Measurements from ENCODE around the gene TDRD9.
"Not testable (repeated sequence)": the region's sequence is repeated elsewhere in the genome, so short reads cannot be mapped to it uniquely, and the experiment has no call there.

The TDRD9 gene

DNA sequence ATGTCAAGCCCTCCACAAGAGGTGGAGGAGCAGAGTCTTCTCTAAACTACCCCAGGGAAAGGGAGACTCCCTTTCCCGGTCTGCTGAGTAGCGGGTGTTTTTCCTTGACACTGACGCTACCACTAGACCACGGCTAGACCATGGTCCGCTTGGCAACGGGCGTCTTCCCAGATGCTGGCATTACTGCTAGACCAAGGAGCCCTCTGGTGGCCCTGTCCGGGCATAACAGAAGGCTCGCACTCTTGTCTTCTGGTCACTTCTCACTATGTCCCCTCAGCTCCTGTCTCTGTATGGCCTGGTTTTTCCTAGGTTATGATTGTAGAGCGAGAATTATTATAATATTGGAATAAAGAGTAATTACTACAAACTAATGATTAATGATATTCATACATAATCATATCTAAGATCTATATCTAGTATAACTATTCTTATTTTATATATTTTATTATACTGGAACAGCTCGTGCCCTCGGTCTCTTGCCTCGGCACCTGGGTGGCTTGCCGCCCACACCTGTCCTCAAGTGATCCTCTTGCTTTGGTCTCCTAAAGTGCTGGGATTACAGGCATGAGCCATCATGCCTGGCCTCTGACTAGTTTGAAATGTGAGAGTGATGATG is 52.5 kb downstream of the TDRD9 start:
- FAIRE-seq; DNase-seq (ENCODE audit: insufficient read length, low spot score): not testable (repeated sequence)

DNA sequence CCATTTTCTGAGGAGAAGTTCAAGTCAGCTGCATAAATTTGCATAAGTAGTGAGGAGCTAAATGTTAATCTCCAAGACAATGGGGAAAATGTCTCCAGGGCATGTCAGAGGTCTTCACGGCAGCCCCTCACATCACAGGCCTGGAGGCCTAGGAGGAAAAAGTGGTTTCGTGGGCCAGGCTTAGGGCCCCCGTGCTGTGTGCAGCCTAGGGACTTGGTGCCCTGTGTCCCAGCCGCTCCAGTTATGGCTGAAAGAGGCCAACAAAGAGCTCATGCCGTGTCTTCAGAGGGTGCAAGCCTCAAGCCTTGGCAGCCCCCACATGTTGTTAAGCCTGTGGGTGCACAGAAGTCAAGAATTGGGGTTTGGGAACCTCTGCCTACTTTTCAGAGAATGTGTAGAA is 55.9 kb downstream of the TDRD9 start:
- FAIRE-seq, result no peak
- no peak for DNase-seq (ENCODE audit: insufficient read length, low spot score)

DNA sequence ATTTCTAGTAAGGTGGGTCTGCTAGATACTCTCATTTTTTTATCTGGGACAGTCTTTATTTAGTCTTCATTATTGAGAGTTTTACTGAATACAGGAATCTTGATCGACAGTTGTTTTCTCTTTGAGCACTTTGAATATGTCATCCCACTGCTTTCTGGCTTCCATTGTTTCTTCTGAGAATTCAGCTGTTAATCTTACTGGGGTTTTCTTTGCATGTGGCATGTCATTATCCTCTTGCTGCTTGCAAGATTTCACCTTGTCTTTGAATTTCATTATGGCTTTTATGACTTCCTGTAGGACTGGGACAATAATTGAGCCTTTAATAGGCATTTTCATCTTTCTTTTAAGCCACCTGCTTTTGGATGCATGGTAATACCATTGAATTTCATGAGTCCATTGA is 60.8 kb downstream of the TDRD9 start:
- no peak for FAIRE-seq
- DNase-seq (ENCODE audit: insufficient read length, low spot score), result no peak

DNA sequence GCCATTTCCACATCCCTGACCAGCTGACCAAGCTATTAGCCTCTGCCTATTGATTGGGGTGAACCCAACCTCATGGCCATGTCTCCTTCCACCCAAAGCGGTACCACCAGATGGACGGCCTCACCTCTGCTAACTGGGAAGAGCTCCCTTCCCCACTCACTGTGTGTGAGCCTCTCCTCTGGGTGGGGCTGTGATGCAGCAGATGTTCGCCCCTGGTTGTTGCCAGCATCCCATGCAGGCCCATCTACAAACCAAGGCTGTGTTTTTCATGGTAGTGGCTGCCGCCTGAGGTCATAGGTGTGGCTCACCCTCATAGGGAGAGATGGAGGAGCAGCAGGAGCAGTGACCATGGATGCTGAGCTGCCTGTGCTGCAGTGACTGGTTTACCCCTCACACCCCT is 61.7 kb downstream of the TDRD9 start:
- no peak for FAIRE-seq
- no peak for DNase-seq (ENCODE audit: insufficient read length, low spot score)

DNA sequence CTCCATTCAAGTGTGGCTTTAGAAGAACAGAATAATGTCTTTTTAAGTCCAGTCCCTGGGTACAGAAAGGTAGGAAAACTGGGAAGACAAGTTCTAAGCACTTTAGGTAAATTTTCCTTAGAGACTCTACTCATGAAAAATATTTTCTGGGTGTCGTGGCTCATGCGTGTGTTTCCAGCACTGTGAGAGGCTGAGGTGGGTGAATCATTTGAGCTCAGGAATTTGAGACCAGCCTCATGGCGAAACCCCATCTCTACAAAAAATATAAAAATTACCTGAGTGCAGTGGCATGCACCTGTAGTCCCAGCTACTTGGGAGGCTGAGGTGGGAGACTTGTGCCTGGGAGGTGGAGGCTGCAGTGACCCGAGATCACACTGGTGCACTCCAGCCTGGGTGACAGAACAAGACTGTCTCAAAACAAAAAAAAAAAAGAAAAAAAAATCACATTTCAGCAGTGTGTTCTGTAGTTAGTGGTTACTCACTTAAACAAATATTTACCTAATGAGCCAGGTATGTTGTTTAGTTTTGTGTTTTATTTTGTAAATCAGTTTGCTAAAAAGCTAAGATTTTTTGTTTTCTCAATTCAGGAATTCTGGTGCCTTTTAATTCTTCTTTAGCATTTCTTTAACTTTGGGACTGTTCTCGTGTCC is 66.4 kb downstream of the TDRD9 start:
- DNase-seq (ENCODE audit: insufficient read length, low spot score) (no peak), FAIRE-seq (no peak)

DNA sequence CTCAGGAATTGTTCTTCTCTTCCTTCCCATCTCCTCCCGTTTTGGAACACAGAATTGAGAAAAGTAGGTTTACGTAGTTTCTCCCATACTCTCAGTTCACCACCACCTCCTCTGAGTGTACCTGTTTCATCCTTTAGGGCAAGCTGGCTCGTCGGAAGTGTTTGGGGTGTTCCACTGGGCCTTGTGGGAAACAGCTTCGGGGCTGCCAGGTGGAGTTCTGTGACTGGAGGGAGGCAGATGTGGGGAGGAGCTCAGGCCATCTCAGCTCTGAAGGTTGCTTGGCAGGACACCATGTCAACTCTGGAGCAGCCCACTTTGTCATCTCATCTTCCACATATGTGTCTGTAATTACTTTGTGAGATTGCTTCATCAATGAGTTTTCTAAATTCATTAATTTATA is 67.6 kb downstream of the TDRD9 start:
- DNase-seq (ENCODE audit: insufficient read length, low spot score) (no peak), FAIRE-seq (no peak)

DNA sequence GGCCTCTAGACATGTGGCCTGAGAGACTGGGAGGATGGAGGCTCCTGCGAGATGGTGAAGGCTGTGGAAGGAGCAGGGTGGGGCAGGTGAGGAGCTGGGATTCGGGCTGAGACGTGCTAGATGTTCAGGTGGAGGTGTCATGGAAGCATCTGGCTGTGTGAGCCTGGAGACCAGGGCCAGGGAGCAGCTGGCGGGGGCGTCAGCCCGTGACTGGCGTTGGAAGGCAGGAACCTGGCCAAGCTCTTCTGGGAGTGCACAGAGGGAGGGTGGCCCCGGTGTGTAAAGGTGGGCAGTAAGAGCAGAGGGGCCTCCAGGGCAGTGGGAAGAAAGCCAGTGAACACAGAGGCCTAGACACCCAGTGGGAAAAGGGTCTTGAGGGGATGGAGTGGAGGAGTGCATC is 69.1 kb downstream of the TDRD9 start:
- no peak for DNase-seq (ENCODE audit: insufficient read length, low spot score)
- FAIRE-seq, result no peak

DNA sequence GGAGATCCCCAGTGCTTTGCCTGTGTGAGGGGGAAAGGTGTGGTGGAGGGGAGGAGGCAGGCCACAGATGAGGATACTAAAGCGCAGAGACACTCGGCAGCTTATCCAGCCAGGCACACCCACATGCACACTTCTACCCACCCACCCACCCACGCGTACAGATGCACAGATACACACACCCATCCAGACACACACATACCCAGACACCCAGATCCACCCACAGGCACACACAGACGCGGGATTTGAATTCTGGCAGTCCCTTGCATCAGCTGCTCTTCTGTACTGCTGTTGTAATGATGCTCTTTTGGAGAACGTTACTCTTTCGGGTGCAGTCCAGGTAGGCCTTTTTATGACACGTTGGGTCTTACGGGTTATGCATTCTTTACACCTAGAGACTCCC is 69.8 kb downstream of the TDRD9 start:
- FAIRE-seq (no peak), DNase-seq (ENCODE audit: insufficient read length, low spot score) (no peak)

DNA sequence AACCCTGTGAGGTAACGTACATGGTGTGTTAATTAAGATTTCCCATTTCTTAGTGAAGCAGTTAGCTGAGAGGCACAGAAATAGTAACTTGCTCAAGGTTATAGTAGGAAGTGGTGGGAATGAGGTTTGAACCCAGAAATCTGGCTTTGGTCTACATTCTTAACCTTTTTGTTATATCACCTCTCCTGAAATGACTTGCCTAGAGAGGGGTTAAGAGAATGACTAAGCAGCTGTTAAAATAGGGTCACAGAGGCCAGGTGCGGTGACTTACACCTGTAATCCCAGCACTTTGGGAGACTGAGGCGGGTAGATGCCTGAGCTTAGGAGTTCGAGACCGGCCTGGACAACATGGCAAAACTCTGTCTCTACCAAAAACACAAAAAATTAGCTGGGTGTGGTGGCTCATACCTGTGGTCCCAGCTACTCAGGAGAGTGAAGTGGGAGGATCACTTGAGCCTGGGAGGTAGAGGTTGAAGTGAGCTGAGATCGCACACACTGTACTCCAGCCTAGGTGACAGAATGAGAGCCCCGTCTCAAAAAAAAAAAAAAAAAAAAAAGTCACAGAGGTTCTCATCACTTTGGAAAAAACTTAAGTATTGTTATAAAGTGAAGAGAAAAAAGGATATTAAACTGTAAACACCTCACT is 71.7 kb downstream of the TDRD9 start:
- DNase-seq (ENCODE audit: insufficient read length, low spot score) (no peak), FAIRE-seq (no peak)

DNA sequence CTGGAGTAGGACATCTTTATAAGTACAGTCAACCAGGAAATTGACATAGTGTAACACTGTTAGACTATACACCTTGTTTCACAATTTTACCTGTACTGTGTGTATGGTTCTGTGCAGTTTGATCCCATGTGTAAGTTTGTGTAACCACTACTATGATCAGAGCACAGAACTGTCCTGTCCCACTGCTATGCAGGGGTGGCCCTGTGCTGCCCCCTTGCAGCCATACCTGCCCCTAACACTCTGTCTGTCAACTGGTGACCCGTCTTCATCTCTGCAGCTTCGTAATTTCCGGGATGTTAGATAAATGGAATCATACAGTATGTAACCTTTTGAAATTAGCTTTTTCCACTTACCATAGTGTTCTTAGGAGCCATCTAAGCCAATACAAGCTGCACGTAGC is 72.7 kb downstream of the TDRD9 start:
- DNase-seq (ENCODE audit: insufficient read length, low spot score) (no peak), FAIRE-seq (no peak)

DNA sequence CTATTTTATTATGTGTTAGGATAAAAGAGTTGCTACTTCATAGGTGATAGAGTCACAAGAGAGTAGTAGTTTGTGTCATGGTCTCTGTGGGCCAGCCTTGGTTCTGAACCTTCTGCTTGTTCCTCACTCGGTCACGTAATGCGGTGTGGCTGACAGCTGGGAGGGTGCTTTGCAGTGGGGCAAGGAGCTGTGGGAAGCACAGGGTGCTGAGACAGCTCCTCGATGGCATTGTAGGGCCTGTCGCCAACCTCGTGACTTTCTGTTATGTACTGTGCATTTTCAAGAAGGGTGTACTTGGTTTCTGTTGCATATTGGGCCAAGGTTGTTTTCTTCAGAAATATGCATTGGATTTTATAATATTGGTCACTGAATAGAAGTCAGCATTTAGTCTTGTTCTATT is 75.4 kb downstream of the TDRD9 start:
- FAIRE-seq (no peak), DNase-seq (ENCODE audit: insufficient read length, low spot score) (no peak)

DNA sequence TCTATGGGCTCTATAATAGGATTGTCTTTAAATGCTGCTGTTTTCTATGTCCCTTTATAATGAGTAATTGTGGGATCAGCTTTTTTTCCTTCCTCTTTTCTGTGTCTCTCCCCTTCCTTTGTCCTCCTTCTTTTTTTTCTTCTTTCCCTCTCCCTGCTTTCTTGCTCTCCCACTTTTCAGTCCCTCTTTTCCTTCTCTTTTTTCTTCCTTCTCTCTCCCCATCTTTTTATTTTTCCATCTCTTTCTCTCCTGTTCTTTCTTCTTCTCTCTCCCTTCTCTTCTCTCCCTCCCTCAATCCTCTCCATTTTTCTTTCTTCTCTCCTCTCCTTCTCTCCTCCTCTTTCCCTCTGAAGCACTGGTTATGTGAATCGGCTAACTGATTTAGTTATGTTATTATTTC is 76.6 kb downstream of the TDRD9 start:
- FAIRE-seq (no peak), DNase-seq (ENCODE audit: insufficient read length, low spot score) (no peak)

DNA sequence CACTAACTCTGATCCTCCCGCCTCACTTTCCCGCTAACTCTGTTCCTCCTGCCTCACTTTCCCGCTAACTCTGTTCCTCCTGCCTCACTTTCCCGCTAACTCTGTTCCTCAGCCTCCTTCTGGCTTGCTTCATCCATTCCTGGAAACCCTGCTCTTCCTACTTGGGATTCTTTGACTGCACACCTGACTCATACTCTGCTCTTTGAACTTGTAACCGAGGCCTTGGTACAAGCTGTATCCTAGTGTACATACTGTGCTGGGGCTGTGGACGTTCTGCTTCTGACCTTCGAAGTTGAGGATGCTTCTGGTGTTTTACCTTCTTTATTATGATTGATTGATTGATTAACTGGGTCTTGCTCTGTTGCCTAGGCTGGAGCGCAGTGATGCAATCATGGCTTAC is 77.2 kb downstream of the TDRD9 start:
- DNase-seq (ENCODE audit: insufficient read length, low spot score) (no peak), FAIRE-seq (no peak)

DNA sequence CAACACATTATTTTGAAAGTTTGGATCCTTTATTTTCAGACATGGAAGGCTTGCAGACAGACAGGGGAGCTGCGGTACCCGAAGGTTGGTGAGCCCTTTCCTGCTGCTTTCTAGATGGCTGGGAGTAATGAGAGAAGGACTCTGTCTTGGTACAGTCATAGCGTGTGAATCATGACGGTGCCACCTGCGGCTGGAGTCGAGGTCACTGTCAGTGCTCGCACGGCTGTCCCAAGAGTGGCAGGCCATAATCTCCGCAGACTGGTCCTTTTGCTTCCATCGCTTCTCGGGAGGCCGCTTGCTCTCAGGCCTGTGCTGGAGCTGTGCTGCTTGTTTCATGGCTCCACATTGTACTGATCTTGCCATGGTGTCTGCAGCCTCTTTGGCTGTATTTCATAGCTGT is 78.9 kb downstream of the TDRD9 start:
- no peak for FAIRE-seq
- no peak for DNase-seq (ENCODE audit: insufficient read length, low spot score)

DNA sequence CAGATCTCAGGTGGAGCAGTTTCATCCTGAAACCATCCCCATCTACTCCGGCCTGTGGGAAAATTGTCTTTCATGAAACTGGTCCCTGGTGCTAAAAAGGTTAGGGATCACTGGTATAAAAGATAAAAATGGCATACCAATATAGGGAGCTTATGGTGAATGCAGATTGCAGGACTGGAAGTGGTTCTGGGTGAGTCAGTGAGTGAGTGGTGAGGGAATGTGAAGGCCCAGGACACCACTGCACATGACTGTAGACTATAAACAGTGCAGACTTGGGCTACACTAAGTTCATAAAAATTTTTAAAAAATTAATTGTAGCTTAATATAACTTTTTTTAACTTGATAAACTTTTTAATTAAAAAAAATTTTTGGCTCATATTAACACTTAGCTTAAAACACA is 81.0 kb downstream of the TDRD9 start:
- DNase-seq (ENCODE audit: insufficient read length, low spot score) (no peak), FAIRE-seq (no peak)

DNA sequence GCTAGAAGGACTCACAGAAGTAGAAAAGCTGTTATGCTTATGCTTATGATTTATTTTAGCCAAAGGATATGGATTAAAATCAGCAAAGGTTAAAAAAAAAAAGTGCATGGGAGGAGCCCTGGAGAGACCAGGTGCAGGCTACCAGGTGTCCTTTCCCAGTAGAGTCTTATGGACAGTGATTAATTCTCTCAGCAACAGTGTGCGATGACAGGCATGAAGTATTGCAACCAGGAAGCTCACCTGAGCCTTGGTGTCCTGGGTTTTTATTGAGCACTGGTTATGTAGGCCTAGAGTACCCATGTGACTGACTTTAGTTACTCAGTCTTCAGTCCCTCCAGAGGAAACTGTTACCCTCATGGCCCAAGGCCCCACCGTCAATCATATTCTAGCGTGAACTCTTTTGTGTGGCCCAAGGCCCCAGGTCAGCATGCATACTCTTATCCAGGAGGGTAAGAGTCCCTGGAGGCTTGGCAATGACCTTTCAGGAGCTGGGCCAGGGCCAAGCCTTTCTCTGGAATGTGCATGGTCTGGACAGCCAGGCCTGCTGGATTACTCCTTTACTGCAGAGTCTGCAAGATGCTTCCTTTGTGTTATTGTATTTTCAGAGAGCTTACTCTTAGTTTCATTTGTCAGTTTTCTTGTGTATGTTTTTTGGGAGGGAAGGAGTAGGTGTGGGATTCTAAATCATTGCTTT is 83.7 kb downstream of the TDRD9 start:
- no peak for DNase-seq (ENCODE audit: insufficient read length, low spot score)
- no peak for FAIRE-seq

DNA sequence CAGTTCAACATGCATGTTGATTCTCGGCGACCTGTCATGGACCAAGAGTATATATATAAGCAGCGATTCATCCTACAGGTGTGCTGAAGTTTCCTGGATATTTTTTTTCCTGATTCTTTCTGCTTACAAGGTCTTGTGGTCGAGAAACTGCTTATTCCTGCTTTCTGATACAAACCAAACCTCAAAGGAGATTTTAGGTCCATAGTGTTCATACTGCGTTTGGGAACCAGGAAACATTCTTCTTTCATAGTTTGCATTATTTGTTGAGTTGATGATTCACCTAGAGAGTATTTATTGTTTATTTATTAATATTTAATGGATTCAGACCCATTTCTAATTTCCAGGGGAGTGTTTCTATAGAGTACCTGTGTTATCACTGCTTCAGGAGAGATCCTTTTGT is 86.5 kb downstream of the TDRD9 start:
- DNase-seq (ENCODE audit: insufficient read length, low spot score), result no peak
- FAIRE-seq, result no peak

DNA sequence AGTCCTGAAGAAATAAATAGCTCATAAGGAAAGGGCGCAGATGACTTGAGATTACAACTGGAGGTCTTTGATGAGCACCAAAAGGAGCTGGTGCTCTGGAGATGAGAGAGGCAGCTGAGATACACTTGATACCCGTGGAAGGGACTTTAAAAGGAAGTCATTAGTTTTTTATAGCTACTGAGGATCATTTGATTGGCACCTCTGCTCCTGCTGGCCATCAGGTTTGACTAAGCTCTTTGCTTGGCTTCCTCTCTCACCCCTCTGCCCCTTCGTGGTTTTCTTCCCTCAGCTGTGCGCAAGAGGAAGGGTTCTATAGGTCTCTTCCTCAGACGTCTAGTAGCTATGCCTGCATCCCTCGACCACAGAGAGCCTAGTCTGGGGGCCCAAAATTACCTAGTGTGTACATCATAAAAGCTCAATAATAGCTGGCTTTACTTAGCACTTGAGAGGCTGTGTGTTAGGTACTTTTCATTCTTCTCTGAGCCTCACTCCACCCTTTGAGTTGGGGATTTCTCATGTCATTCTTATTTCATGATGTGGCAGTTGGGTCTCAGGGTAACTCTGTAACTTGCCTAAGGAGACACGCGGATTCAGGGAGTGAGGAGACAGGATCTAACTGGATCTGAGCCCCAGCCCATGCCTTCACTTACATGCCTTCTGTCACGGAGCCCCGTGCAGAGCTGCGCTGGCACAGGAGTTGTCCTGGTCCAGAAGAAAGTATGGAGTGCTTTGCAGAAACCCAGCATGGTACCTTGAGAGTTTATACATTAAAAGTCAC is 88.8 kb downstream of the TDRD9 start:
- no peak for DNase-seq (ENCODE audit: insufficient read length, low spot score)

DNA sequence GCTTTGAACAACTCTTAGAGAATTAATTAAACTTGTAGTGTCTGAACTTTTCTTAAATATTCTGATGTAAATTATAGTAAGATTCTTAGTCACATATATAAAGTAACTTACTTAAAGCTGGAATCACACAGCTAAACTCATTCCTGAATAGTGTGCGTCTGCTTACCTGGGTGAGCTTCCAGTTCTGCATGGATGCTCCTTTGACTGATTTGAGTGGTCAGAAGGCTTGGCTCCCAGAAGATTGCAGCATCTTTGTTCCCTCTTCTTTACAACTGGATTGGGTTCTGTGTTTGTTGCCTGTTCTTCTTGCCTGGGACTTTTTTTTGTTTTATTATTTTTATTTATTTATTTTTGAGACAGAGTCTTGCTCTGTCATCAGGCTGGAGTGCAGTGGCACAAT is 90.8 kb downstream of the TDRD9 start:
- no peak for FAIRE-seq
- DNase-seq (ENCODE audit: insufficient read length, low spot score), result no peak

More for the DNA sequence above, 88.8 kb downstream of the TDRD9 start:
- no peak for FAIRE-seq

DNA sequence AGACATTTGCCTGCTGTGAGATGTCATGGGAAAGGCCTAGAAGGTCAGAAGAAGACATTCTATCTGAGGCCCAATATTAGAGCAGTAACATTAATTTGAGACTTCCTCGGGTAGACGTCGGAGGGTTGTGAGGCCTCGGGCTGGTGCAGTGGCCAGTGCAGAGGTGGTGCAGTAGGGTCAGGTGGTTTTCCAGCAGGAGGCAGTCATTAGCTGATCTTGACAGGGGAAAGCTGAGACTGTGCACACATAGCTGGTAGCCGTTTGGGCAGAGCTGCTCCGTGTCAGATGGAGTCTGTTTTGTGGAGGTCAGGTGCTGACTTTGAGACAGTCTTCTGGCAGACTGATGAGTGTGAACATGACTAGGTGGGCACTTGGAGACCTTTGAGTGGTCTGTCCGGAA is 91.5 kb downstream of the TDRD9 start:
- no peak for FAIRE-seq

DNA sequence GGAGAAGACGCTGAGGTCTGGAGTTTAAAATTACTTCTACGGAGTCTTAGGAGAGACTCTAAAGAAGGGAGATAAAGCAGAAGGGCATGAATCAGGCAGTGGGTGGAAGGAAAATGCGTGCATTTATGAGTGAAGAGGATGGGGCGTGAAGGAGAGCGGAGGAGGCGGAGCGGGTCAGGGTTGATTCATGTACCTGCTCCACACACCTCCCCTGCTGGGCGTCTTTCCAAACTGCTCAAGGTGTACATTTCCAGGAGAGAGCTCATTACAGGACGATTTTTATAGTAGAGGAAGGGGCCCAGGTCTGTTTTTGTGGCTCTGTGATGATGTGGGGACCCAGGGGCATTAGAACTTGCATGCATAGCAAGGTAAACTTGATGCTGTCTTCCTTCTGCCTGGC is 92.2 kb downstream of the TDRD9 start:
- FAIRE-seq (no peak), DNase-seq (ENCODE audit: insufficient read length, low spot score) (no peak)

More for the DNA sequence above, 91.5 kb downstream of the TDRD9 start:
- no peak for DNase-seq (ENCODE audit: insufficient read length, low spot score)

All from GM19239 (cell line).